GM13976 (cell line): ENCODE results near the gene TLR2.

Source experiments
- DNase-seq: peaks from one replicate; pipeline ENCODE4 v3.0.0; 2012; ENCODE audit warnings: low spot score
- CTCF ChIP-seq: IDR thresholded peaks from 2 replicates; pipeline ENCODE4 v1.5.1; 2012; ENCODE audit warnings: borderline replicate concordance, mild to moderate bottlenecking; ENCODE audit not compliant: insufficient read depth; ENCODE audit errors: extremely low read depth, missing control alignments, control extremely low read depth
- in situ Hi-C: fragments of 300-500 bp; cut with MboI; formaldehyde crosslinking; loops from one replicate; pipeline ENCODE4 v1.12.0; 2022; ENCODE audit warnings: low sequenced_read_pairs, mixed read lengths, inconsistent platforms; ENCODE audit not compliant: unreplicated experiment

The TLR2 gene

GRCh38 chr4:153705743-153706468 is 21.8 kb downstream of the TLR2 start:
- in situ Hi-C loops = no loop called here
- DNase-seq = no peak
- TF ChIP-seq CTCF = no peak

- DNase-seq = no peak
- TF ChIP-seq CTCF = no peak
- in situ Hi-C loops = no loop called here
Observed at GRCh38 chr4:153706519-153706918, 22.4 kb downstream of the TLR2 start.

- TF ChIP-seq CTCF = no peak
- in situ Hi-C loops = no loop called here
- DNase-seq = no peak
Observed at GRCh38 chr4:153710681-153711080, 26.6 kb downstream of the TLR2 start.

DNA sequence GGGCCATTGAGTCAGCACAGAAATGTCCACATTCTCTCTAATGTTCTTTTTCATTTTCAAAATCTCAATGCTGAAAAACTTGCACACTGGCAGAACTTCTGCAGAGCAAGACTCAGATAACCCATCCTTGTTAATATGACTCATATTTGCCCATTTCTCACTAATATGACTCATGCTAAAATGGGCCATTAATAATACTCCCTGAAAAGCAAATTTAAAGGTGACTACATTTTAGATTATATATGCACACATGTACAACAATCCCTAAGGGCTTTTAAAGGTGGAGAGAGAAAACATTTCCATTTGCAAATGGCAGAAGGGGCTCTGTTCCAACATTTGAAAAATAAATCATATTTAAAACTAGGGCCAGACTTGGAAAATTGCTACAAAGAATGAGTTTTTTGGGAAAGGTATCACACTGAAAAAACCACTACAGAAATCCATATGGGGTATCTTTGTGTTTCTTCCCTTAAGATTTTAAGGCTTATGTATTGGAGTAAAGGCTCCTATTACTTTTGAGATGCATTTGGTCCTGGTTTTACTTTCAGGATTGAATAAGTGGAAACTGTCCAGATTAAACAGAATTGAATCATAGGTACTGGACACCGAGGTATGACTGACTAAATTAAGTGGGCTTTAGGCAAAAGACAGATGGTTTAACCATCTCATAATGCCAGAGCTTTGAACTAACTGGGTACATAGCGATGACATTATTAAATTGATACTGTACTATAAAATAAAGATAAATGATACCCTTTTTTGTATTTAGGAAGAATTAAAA is 30.0 kb downstream of the TLR2 start:
- no peak for TF ChIP-seq CTCF
- in situ Hi-C loops = no loop called here
- no peak for DNase-seq

DNA sequence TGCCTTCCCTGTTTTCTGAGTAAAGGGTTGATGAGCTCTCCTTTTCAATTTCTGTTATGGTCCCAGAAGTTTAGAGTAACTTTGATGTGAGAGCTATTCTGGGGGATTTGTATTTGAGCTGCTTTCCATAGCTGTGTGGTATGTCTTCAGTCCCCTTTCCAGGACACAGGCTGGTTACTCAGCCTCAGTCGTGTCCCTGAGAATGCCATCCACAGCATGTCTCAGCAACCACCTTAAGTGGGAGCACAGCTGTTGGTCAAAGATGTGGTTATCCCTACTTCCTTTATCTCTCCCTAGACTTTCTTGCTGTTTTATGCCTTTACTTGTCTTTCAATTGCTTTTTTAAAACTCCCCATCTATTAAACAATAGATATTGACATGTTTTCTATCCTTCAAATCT is 38.0 kb downstream of the TLR2 start:
- in situ Hi-C loops = no loop called here
- TF ChIP-seq CTCF = no peak
- no peak for DNase-seq

- in situ Hi-C loops = no loop called here
- TF ChIP-seq CTCF = no peak
Observed at GRCh38 chr4:153724606-153725005, 40.5 kb downstream of the TLR2 start.

More at GRCh38 chr4:153724606-153725005, 40.5 kb downstream of the TLR2 start:
- DNase-seq = no peak
